ENCODE data around the gene MAGI2.
"Not testable (repeated sequence)": the region's sequence is repeated elsewhere in the genome, so short reads cannot be mapped to it uniquely, and the experiment has no call there.

MAGI2 gene

GRCh38 chr7:79451580-79451979 is 1.9 kb downstream of the MAGI2 start:
- no peak for DNase-seq (ENCODE audit: low read depth)

- DNase-seq (ENCODE audit: low read depth): not testable (repeated sequence)
Measured at GRCh38 chr7:79442766-79443165, 10.7 kb downstream of the MAGI2 start.

GRCh38 chr7:79436378-79436777 is 17.1 kb downstream of the MAGI2 start:
- DNase-seq (ENCODE audit: low read depth): no peak

GRCh38 chr7:79434867-79435266 is 18.6 kb downstream of the MAGI2 start:
- DNase-seq (ENCODE audit: low read depth): no peak

GRCh38 chr7:79434098-79434497 is 19.4 kb downstream of the MAGI2 start:
- peak; percentile 49 for DNase-seq (ENCODE audit: low read depth)

- no peak for DNase-seq (ENCODE audit: low read depth)
Measured at GRCh38 chr7:79430391-79430790, 23.1 kb downstream of the MAGI2 start.

GRCh38 chr7:79425665-79426064 is 27.8 kb downstream of the MAGI2 start:
- no peak for DNase-seq (ENCODE audit: low read depth)

GRCh38 chr7:79421751-79422150 is 31.7 kb downstream of the MAGI2 start:
- DNase-seq (ENCODE audit: low read depth): no peak

- DNase-seq (ENCODE audit: low read depth): peak; percentile 83
Measured at GRCh38 chr7:79420464-79420863, 33.0 kb downstream of the MAGI2 start.

GRCh38 chr7:79414910-79415309 is 38.6 kb downstream of the MAGI2 start:
- DNase-seq (ENCODE audit: low read depth): peak; percentile 12

GRCh38 chr7:79412915-79413314 is 40.6 kb downstream of the MAGI2 start:
- no peak for DNase-seq (ENCODE audit: low read depth)

- no peak for DNase-seq (ENCODE audit: low read depth)
Measured at GRCh38 chr7:79412438-79412837, 41.0 kb downstream of the MAGI2 start.

- no peak for DNase-seq (ENCODE audit: low read depth)
Measured at GRCh38 chr7:79410345-79410744, 43.1 kb downstream of the MAGI2 start.

GRCh38 chr7:79407351-79407750 is 46.1 kb downstream of the MAGI2 start:
- no peak for DNase-seq (ENCODE audit: low read depth)

GRCh38 chr7:79406371-79406770 is 47.1 kb downstream of the MAGI2 start:
- no peak for DNase-seq (ENCODE audit: low read depth)

GRCh38 chr7:79405368-79405767 is 48.1 kb downstream of the MAGI2 start:
- DNase-seq (ENCODE audit: low read depth): no peak

GRCh38 chr7:79403879-79404278 is 49.6 kb downstream of the MAGI2 start:
- DNase-seq (ENCODE audit: low read depth): no peak

- DNase-seq (ENCODE audit: low read depth): peak; percentile 8
Measured at GRCh38 chr7:79403451-79403850, 50.0 kb downstream of the MAGI2 start.

GRCh38 chr7:79401254-79401653 is 52.2 kb downstream of the MAGI2 start:
- DNase-seq (ENCODE audit: low read depth): no peak

- DNase-seq (ENCODE audit: low read depth): no peak
Measured at GRCh38 chr7:79400222-79400621, 53.2 kb downstream of the MAGI2 start.

- no peak for DNase-seq (ENCODE audit: low read depth)
Measured at GRCh38 chr7:79398138-79398749, 55.2 kb downstream of the MAGI2 start.

GRCh38 chr7:79386688-79387422 is 66.6 kb downstream of the MAGI2 start:
- DNase-seq (ENCODE audit: low read depth): no peak

- DNase-seq (ENCODE audit: low read depth): no peak
Measured at GRCh38 chr7:79381921-79382320, 71.5 kb downstream of the MAGI2 start.

GRCh38 chr7:79377097-79377496 is 76.4 kb downstream of the MAGI2 start:
- DNase-seq (ENCODE audit: low read depth): no peak
